CD4-positive, alpha-beta T cell treated with Interleukin-15 for 4 hours (primary cell): Measurements from ENCODE around the gene SEM1.
"Not testable (repeated sequence)": the region's sequence is repeated elsewhere in the genome, so short reads cannot be mapped to it uniquely, and the experiment has no call there.

ENCODE experiments used
- DNase-seq: peaks from one replicate; pipeline ENCODE4 v3.0.0-alpha.2; 2020; ENCODE audit warnings: low spot score

SEM1 gene

DNA sequence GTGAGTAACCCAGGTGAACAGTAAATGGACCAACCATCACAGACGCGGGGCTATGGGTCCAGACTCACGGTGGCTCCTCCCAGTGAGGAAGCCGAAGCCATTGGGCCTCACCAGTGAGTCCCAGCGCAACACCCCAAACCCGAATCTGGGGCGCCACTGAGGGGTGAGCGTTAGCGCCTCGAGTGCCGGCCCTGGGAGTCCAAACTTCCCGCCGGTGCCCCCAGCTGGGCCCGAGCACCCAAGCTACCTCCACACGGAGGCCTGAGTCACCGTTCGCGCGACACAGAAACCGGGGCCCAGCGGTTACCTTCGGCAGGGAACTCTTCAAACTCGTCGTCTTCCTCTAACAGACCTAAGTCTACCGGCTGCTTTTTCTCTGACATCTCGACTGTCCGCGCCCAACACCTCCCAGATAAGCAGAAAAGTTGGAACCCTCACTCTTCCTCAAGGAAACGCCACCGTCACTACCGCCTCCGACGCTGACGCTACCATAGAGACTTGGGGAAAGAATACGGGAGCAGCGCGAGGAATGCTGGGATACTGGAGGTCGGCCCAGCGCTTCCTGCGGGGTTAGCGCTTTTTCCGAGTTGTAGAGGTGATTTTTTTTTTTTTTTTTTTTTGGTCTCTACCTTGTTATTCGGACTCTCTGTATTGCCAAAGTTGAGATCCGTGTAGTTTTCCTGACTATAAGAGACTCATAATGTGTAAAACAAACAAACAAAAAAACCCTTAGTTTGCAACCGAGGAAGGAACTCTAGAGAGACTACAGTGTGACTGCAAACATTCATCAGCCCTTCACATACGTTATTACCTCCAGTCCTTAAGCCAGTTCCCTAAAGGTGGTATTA, at the start of gene SEM1:
Gene SEM1 (minus strand): TSS at position 466 of the 848 bp plus-strand sequence. CDS start 83 bp downstream, at position 383.
- DNase-seq: peak; percentile 73

DNA sequence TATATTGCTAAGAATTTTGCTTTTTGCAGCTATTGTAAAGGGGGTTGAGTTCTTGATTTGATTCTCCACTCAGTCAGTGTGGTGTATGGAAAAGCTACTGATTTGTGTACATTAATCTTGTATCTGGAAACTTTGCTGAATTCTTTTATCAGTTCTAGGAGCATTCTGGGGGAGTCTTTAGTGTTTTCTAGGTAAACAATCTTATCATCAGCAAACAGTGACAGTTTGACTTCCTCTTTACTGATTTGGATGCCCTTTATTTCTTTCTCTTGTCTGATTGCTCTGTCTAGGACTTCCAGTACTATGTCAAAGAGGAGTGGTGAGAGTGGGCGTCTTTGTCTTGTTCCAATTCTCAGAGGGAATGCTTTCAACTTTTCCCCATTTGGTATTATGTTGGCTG, 48.2 kb upstream of the SEM1 start:
- not testable (repeated sequence) for DNase-seq

DNA sequence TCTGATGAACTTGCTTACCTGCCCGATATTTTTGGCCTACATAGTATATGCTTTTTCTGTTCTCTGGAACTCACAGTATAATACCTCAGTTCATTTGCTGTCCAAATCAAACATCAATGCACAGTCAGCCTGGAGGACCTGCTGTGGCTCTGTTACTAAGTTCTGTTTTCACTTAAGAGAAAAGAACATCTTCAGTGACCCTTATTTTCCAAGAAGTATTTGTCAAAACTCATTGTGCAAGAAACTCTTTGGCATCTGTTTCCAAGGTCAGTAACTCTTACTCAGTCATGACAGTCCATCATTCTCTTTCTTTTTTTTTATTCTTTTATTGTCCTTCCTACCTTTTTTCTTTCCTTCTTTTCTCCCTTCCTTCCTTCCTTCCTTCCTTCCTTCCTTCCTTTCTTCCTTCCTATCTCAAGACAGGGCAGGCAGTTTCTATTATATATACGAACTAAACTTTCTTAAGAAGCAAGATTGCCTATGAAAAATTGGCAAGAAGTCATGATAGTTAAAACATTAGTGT, 37.8 kb upstream of the SEM1 start:
- no peak for DNase-seq

DNA sequence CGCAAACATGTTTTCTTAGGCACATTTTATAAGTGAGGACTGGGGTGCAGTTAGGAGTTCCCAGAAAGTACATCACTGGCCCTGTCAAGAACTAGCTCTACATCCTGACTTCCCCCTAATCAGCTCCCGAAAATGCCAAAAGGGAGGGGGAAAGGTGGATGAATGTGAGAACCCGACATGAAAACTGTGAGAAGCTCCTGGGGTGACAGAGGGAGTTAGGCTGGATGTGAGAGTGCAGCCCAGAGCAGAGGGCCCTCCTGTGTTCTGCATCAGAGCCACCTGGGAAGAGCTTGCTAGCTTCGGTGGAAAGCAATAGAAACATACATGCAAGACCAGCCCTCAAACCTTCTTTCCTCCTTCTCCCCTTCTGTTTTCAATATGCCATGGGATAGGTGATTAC, 30.5 kb upstream of the SEM1 start:
- DNase-seq: no peak

DNA sequence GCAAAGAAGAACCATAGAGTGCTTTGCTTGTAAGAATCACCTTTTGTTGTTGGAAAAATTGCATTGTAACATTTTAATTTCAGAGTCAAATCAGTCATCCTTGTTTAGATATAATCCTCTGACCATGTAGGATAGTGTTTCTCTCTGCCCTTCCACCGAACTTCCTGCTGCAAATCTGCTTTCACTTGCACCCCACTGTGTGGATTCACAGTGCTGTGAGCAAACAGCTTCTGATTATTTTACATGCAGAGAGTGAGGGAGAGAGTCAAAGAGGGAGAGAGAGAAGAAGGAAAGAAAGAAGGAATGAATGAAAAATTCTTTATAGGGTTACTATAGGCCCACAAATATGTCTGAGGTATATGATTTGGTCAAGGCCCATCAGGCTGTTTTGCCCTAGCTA, 30.0 kb upstream of the SEM1 start:
- DNase-seq: no peak

DNA sequence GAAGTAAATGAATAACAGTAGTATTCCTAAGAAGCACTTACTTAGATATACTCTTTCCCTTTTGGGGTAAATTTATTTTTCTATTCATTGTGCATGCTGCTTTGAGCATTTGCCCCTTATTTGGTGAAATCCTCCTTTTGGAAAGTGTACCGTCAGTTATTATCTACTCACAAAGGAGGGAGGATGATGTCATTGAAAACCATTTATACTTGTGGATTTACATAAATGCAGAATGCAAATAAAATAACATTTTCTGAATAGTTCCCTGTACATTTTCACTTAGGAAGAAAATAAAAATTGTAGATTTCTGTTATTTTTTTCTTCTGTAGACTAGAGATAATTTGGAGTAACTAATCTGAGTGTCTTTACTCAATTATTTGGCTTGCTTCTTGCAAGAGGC, 29.5 kb upstream of the SEM1 start:
- no peak for DNase-seq

DNA sequence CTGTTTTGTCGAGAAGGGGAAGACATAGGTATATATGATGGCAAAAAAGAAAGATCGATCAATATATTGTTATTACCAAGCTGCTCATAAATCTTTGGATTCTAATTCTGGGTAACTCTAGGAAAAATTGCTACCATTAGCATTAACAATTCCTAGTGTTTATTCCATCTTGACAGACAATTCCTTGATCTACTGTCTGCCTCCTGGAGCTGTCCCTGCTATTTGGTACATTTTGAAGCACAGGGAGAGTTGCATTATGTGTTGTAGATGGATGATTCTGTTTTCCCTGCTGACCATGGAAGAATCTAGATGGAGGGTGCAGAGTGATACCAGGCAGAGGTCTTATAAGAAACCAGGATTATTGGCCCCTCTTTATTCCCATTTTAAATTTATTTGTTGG, 29.1 kb upstream of the SEM1 start:
- DNase-seq: no peak

DNA sequence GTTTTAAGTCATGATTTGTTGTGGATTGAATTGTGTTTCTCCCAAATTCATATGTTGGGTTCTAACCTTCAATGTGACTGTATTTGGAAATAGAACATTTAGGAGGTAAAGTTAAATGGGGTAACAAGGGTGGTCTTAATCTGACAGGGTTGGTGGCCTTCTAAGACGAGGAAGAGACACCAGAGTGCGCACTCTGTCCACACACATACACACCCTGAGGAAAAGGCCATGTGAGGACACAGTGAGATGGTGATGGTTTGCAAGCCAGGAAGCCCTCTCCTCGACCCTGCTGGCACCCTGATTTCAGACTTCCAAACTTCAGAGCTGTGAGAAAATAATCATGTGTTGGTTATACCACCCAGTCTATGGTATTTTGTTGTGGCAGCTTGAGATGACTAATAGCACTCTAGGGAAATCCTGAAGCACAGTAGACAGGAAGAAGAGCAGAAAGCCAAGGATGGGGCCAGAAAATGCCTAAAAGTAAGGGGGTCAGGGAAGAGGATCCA, 28.0 kb upstream of the SEM1 start:
- no peak for DNase-seq

DNA sequence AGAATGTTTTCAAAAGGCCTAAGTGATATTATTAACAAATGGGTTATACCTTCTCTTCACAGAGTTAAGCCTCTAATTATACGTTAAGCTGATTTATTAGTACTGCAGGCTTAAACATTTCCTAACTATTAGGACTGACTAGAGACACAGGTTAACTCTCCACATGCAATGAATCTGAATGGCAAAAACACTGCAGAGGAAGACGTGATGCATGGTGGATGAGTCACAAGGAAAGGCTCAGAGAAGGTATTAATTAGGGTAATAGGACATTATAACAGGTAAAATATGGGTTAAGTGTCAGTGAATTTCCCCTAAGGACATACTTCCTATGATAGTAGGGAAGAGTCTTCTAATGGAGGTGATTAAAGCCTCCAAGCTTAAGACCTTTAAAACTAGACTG, 24.7 kb upstream of the SEM1 start:
- DNase-seq: no peak

DNA sequence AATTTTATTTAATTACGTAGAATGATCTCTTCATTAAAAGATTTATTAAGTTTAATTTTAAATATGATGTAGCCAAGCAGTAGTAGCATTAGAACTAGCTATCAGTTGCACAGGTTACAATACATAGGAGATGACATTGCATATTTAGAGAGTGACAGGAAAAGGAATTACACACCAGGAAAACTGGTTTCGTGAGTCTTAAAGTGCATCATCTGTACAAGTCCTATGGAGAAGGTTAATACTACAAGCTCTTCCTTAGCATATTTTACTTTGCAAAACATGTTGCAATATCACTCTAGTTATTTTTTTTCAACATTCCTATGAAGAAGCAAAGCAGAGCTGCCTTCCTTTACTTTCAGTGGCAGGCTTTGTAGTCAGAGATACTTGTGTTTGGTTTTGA, 20.2 kb upstream of the SEM1 start:
- DNase-seq: no peak

DNA sequence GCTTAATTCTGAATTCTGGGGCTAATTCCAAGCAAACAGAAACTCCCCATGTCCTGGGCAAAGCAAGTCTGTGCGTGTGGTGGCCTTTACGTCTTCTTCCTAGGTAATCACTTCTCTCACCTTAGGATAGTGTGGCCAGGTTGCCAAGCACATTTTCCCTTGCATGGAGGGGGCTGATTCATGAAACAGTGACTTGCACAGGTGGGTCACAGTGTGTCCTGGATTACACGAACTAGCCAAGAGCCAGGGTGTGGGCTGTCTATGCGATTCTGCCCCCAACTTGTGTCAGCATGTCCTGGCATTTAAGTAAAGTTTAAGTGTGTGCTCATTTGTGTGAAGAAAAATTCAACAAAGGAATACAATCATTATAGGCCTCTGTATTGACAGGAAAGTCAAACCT, 18.5 kb upstream of the SEM1 start:
- DNase-seq: no peak

DNA sequence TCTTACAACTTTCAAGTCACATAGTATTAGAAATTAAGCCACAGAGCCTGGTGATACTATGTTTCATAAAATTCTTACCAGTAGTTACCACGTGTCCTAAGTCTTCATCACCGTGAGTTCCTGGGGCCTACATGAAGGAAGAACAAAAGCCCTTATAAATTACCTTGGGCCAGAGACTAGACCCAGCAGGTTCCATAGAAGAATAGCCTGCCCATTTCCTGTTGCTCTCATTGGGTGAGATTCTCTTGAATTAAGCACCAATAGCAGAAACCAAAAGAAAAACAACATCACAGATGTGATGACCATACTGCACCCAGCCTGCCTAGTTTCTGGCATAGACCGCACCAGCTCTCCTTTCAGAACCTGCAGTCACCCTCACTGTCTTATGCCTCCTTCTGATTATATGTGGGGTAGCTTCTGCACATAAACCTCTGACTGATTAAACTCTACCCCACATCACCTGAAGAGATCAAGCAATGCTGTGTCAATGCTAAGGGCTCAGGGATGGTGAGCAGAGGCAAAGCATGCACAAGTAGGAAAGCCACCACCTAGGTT, 18.0 kb upstream of the SEM1 start:
- no peak for DNase-seq

DNA sequence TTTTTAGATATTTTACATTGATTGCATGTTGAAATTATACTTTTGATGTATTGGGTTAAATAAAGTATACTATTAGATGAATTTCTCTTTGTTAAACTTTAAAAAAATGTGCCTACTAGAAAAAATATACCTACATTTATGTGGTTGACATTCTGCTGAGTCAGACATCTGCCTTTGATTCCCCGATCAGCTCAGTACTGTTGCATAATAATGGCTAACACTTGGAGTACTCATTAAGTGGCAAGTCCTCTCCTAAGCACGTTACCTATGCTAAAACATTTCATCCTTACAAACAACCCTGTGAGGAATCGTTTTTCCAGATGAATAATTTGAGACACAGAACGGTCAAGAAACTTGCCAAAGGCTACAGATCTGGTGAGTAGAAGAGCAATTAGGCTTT, 14.0 kb upstream of the SEM1 start:
- no peak for DNase-seq

DNA sequence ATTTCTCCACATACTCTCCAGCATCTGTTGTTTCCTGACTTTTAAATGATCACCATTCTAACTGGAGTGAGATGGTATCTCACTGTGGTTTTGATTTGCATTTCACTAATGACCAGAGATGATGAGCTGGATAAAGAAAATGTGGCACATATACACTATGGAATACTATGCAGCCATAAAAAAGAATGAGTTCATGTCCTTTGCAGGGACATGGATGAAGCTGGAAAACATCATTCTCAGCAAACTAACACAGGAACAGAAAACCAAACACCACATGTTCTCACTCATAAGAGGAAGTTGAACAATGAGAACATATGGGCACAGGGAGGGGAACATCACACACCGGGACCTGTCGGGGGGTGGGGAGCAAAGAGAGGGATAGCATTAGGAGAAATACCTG, 13.3 kb upstream of the SEM1 start:
- DNase-seq: not testable (repeated sequence)

DNA sequence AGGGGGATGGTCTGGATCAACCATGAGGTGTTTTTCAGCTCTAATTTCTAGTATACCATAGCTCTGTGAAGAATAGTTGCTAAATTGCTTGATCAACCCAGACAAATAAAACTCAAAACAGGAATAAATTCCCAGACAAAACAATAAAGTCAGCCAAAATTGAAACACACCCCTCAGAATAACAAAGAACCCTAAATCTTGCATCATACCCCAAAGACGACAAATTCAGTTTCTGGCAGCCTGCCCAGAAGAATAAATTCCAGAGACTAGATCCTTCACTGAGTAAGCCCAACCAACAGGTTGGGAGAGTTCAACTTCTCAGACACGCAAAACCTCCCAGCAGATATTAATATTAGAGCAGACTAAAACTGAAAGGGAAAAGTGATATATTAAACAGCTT, 11.2 kb upstream of the SEM1 start:
- DNase-seq: no peak

DNA sequence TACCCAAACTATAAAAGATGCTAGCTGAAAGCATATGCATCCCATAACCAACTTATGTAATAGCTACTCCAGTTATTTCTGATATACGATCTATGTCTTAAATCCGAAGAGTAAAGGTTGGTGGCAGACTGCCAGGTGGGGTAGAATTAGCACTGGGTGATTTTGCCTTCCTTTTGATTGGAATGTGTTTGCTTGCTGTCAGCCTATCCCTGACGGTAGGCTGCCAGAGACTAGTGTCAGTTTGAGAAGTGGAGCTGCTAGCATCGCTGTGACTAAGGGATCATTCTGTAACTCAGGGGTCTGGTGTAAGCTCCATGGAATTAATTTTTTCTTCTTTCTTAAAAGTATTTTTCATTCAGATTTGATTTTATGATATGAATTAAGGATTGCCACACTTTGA, 9.5 kb upstream of the SEM1 start:
- no peak for DNase-seq

DNA sequence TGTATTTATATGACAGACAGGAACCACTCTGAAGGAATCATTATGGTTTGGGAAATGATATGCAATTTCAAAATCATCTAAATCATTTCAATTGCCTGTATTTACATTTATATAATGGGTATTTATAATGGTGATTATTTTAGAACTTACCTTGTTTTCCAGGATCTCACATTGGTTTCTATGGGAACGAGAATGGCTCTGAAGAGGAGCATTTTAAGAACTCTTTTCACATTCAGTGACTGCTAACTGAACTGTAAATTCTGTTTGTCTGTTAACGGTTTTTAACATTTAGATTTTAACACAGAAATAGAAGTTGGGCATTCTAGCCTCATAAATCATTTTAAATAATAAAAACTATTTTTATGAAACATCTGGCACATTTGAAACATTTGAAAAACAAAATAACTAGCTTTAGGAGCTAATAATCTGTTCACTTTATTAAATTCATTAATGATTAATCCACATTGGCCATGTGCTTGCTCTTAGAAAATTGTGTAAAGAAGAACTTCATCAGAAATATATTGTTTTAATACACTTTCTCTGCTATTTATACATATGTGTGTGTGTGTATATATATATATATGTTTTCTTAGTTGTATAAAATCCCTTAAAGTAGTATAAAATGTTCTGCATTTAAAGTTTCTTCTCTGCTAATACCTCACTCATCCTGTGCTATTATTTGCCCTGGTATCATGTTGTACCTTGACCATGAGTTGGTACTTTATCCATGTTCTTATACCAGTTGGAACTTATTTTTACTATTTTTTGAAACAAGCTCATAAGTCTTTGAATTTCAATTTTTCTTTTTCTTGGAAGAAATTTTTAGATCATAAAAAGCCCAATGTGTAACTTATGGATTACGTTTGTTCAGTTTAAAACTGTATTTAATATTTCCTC, 8.7 kb upstream of the SEM1 start:
- DNase-seq: no peak

DNA sequence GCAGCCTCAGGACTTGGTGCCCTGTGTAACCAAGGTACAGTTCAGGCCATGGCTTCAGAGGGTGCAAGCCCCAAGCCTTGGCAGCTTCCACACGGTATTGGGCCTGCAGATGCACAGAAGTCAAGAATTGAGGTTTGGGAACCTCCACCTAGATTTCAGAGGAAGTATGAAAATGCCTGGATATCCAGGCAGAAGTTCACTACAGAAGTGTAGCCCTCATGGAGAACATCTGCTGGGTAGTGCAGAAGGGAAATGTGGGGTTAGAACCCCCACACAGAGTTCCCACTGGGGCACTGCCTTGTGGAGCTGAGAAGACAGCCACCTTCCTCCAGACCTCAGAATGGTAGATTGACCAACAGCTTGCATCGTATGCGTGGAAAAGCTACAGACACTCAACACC, 3.4 kb upstream of the SEM1 start:
- DNase-seq: no peak

DNA sequence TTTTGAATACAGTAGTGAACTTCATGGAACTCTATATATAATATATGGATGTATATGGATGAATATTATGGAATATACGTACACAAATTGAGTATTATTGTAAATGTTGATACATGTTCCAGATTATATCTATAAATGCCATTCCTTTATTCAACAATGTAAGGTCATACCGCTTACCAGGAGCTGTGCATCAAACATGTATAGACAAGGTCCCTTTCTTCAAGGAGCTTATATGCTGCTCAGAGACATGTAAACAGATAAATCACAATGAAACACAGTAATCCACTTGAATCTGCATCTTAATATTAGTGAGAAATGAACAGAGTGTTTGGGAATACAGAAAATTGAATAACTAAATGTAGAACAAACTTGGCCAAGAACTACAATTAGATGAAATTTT, 898 bp upstream of the SEM1 start:
- DNase-seq: no peak

DNA sequence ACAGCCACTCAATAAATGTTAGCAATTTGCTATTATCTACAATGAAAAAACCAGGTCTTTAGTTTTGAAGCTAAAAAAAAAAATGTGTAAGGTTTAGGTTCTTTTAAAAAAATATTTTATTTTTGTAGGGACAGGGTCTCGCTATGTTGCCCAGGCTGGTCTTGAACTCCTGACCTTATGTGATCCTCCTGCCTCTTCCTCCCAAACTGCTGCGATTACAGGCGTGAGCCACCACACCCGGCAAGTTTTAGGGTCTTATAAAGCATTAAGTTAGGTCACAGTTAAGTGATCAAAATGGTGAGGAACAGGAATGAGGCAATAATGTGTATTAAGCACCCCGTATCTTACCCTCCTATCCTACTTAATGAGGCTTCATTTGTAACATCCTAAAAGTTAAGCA, 774 bp downstream of the SEM1 start:
- DNase-seq: no peak

DNA sequence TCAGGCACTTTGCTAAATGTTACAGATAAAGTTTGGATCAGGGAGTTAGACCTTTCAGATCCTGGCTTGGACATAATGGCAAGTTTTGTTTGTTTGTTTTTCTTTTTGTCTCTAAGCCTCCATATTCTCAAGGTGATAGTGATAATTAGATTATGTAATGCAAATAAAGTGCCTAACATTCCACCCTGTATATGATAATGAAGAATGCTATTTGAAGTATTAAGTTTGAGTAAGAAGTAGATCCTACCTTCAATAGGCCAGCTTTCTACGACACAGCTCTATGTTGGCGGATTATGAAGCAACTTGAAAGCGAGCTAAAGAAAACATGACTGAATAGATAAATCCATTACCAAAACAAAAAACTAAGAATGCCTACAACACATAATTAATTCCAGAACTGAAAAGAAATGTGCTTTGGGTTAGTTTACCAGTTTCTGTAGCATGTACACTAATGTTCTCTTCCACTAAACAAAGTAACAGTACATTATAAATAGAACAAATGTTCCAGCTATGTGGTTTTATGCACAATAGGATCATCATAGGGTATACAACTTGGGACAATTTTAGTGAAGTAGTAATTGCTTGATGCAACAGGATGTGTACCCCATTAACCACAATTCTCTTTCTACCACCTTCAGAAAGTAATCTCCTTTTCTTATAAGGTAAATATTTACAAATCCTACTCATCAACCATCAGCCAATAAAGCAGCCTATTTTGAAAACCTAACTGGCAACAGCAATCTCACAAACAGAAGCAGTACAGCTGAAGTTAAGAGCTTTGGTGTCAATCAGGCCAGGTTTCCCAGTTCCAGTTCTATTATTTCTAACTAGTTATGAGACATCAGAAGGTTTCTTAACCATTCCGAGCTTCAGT, 1.5 kb downstream of the SEM1 start:
- no peak for DNase-seq

DNA sequence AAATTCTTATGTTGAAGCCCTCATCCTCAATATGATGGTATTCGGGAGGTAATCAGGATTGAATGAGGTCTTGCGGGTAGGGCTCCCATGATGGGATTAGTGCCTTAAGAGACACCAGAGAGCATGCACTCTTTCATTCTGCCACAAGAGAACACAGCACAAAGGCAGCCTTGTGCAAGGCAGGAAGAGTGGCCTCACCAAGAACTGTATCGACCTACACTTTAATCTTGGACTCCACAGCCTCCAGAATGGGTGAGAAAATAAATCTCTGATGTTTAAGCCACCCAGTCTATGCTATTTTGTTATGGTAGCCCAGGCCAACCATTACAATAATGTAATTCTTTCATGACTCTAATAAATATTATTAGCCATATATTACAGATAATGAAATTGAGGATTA, 8.4 kb downstream of the SEM1 start:
- DNase-seq: no peak
